Measurements from ENCODE around the gene TMEM165.

The TMEM165 gene

DNA sequence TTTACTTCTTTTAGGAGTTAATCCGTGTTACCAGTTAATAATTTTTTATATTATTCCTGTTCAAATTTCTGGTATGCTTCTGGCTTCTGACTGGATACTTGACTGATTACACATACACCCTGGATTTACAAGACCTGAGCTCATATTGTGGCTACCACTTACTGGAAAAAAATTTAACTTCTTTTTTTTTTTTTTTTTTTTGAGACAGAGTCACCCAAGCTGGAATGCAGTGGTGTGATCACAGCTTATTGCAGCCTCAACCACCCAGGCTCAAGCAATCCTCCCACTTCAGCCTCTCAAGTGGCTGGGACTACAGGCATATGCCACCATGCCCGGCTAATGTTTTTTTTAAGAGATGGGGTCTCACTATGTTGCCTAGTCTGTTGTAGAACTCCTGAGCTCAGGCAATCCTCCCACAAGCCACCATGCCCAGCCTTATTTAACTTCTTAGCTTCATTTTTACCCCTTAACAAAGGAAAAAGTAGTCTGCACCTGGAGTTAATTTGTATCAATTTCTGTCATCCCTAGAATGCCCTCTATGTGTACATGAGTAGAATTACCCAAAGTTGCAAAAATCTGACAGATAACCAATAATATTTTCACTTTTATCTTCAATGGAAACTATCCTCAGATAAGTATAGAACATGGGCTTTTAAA, 50.3 kb downstream of the TMEM165 start:
- H3K9ac ChIP-seq (ENCODE audit: low read length) = no peak overlapping the region

GRCh38 chr4:55446578-55446922, 50.8 kb downstream of the TMEM165 start:
- DNase-seq = no peak
- Histone ChIP-seq H3K36me3 (replicated peaks; ENCODE audit: insufficient read depth, low read length) (peaks cover 6% of the 10 kb centered on the region; the same call in 1 of the 2 replicates), H3K9me3 (replicated peaks; ENCODE audit: insufficient read depth, low read length) (no peaks in the 10 kb centered on the region), H3K9me2 (replicated peaks; ENCODE audit: insufficient read depth, low read length) (no peaks in the 10 kb centered on the region), H3K4me1 (ENCODE audit: low read length) (no peaks in the 10 kb centered on the region), H3K4me2 (ENCODE audit: low read depth, low read length) (no peak overlapping the region), H2AFZ (ENCODE audit: low read length) (no peak overlapping the region), H3K9ac (ENCODE audit: low read length) (no peak overlapping the region), H3K4me3 (ENCODE audit: low read length) (no peak overlapping the region), H4K20me1 (ENCODE audit: insufficient read depth, low read length) (no peaks in the 10 kb centered on the region), H3F3A (ENCODE audit: insufficient read depth, low read length) (no peaks in the 10 kb centered on the region), H3K79me2 (ENCODE audit: low read length) (no peaks in the 10 kb centered on the region), H3K27me3 (replicated peaks; ENCODE audit: insufficient read depth, low read length) (no peaks in the 10 kb centered on the region), H3K27ac (ENCODE audit: low read length) (no peak overlapping the region)
- TF ChIP-seq EZH2phosphoT487 (IDR thresholded peaks at IDR 0.05; ENCODE audit: low read length) (no peak), CTCF (IDR thresholded peaks at IDR 0.05; ENCODE audit: low read length) (no peak), EZH2 (optimal IDR thresholded peaks at IDR 0.05; ENCODE audit: low read depth, low read length) (no peak)

More for the DNA sequence above, 50.3 kb downstream of the TMEM165 start:
- Histone ChIP-seq H3K4me2 (ENCODE audit: low read depth, low read length) (no peak overlapping the region), H3K27me3 (replicated peaks; ENCODE audit: insufficient read depth, low read length) (no peaks in the 10 kb centered on the region), H3K36me3 (replicated peaks; ENCODE audit: insufficient read depth, low read length) (peaks cover 6% of the 10 kb centered on the region; the same call in 1 of the 2 replicates), H3K4me1 (ENCODE audit: low read length) (no peaks in the 10 kb centered on the region), H3K9me3 (replicated peaks; ENCODE audit: insufficient read depth, low read length) (no peaks in the 10 kb centered on the region), H3K9me2 (replicated peaks; ENCODE audit: insufficient read depth, low read length) (no peaks in the 10 kb centered on the region), H4K20me1 (ENCODE audit: insufficient read depth, low read length) (no peaks in the 10 kb centered on the region), H3K4me3 (ENCODE audit: low read length) (no peak overlapping the region), H3K79me2 (ENCODE audit: low read length) (no peaks in the 10 kb centered on the region), H3F3A (ENCODE audit: insufficient read depth, low read length) (no peaks in the 10 kb centered on the region), H2AFZ (ENCODE audit: low read length) (no peak overlapping the region), H3K27ac (ENCODE audit: low read length) (no peak overlapping the region)
- DNase-seq = no peak
- TF ChIP-seq CTCF (IDR thresholded peaks at IDR 0.05; ENCODE audit: low read length) (no peak), EZH2phosphoT487 (IDR thresholded peaks at IDR 0.05; ENCODE audit: low read length) (no peak), EZH2 (optimal IDR thresholded peaks at IDR 0.05; ENCODE audit: low read depth, low read length) (no peak)

DNA sequence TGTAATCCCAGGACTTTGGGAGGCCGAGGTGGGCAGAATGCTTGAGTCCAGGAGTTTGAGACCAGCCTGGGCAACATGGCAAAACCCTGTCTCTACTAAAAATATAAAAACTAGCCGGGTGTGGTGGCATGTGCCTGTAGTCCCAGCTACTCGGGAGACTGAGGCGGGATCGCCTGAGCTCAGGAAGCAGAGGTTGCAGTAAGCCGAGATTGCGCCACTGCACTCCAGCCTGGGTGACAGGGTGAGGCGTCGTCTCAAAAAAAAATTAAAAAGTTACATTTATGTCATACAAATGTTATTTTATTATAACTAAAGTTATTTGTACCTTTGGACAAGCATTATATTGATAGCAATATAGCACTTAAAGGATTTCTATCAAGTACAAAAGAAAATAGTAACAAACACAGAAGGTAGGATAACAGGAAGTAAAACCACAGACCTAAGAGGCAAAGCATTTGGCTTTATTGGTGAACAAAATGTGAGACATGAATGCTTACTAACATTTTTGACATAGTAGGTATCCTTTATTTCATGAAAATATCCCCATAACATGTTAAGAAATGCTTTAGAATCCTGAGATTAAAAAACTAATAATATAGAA, 51.5 kb downstream of the TMEM165 start:
- Histone ChIP-seq H3K79me2 (ENCODE audit: low read length) (no peaks in the 10 kb centered on the region), H4K20me1 (ENCODE audit: insufficient read depth, low read length) (no peaks in the 10 kb centered on the region), H3K27me3 (replicated peaks; ENCODE audit: insufficient read depth, low read length) (no peaks in the 10 kb centered on the region), H3F3A (ENCODE audit: insufficient read depth, low read length) (no peaks in the 10 kb centered on the region), H3K36me3 (replicated peaks; ENCODE audit: insufficient read depth, low read length) (peaks cover 6% of the 10 kb centered on the region; the same call in 1 of the 2 replicates), H3K4me1 (ENCODE audit: low read length) (no peaks in the 10 kb centered on the region), H3K4me3 (ENCODE audit: low read length) (no peak overlapping the region), H3K9ac (ENCODE audit: low read length) (no peak overlapping the region), H2AFZ (ENCODE audit: low read length) (no peak overlapping the region), H3K4me2 (ENCODE audit: low read depth, low read length) (no peak overlapping the region), H3K9me3 (replicated peaks; ENCODE audit: insufficient read depth, low read length) (no peaks in the 10 kb centered on the region), H3K27ac (ENCODE audit: low read length) (no peak overlapping the region), H3K9me2 (replicated peaks; ENCODE audit: insufficient read depth, low read length) (no peaks in the 10 kb centered on the region)
- TF ChIP-seq CTCF (IDR thresholded peaks at IDR 0.05; ENCODE audit: low read length) = no peak
- no peak for TF ChIP-seq EZH2 (optimal IDR thresholded peaks at IDR 0.05; ENCODE audit: low read depth, low read length)
- TF ChIP-seq EZH2phosphoT487 (IDR thresholded peaks at IDR 0.05; ENCODE audit: low read length) = no peak
- no peak for DNase-seq

All from MM.1S (cell line).